Measurements from ENCODE around the gene RAP2A.

RAP2A gene

DNA sequence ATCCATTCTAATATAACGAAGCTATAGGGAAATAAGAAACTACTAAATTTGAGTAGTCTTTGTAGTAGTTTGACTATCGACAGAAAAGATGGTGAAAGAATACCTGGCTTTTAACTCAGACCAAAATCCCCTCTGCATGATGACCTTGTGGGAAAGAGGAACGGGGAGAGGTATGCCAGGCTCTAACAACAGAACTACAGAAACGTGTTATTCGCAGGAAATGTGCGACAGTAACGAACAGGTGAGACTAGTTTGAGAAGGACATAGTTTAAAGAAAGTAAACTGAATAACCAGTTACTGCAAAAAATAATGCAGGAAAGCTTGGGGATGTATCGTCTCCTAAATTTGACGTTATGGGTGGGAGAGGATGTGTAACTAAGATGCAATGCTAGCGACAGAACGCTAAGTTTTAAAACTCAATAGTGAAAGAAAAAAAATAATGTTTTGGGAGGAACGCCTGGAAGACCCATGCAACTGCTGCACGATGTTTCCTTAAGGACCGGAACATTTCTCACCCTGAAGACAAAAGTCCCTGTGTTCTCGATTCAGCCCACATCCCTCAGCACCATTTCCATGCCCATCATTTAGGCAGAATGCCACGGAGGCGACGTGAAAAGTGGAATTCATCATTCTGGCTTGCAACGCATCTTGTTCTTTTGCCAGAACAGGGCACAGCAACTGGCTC lies 1.6 kb upstream of the RAP2A start:
- Mint-ChIP-seq H3K4me3 (peak overlapping the region; percentile 97), H3K9me3 (no peaks in the 10 kb centered on the region), H3K27ac (peak overlapping the region; percentile 79), H3K27me3 (peaks cover 4% of the 10 kb centered on the region), H3K4me1 (ENCODE audit: low read depth) (peaks cover 33% of the 10 kb centered on the region), H3K36me3 (ENCODE audit: low read depth) (no peaks in the 10 kb centered on the region)

DNA sequence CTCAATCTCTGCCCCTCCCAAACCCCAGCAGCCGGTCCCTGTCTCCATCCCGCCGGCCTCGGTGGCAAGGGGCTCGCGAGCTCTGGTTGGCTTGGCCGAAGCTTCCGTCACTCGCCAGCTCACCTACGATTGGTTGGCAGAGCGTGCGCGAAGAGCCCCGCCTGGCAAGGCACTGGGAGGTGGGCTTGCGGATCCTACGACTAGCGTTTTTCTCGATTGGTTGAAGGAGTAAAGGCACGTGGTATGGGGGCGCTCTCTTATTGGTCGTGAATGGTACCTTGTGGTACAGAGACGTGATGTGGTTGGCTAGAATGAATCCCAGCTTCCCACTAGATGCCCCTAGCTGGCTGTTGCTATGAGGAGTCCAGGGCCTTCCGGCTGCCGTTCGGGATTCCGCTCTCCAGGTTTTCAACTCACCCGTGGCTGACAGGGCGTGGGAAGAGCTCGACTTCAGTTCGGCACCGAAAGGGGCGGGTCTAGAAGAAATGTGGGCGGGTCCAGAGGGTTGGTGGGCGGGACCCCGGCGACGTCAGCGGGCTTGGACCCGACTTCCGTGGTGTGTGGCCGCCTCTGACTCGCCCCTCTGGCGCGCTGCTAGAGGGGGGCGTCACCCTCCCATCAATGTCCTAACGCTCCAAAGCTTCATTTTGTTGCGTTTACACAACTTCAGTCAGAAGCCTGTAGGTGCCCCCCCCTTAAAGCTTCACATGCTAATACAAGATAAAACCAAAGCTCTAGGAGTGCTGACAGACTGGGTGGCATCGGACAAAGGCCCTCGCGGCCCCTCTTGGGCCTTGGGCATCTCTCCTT lies 847 bp upstream of the RAP2A start:
- Mint-ChIP-seq H3K27me3 (peaks cover 4% of the 10 kb centered on the region), H3K4me3 (peak overlapping the region; percentile 97), H3K27ac (peak overlapping the region; percentile 100), H3K9me3 (no peaks in the 10 kb centered on the region), H3K4me1 (ENCODE audit: low read depth) (peaks cover 33% of the 10 kb centered on the region), H3K36me3 (ENCODE audit: low read depth) (no peaks in the 10 kb centered on the region)

DNA sequence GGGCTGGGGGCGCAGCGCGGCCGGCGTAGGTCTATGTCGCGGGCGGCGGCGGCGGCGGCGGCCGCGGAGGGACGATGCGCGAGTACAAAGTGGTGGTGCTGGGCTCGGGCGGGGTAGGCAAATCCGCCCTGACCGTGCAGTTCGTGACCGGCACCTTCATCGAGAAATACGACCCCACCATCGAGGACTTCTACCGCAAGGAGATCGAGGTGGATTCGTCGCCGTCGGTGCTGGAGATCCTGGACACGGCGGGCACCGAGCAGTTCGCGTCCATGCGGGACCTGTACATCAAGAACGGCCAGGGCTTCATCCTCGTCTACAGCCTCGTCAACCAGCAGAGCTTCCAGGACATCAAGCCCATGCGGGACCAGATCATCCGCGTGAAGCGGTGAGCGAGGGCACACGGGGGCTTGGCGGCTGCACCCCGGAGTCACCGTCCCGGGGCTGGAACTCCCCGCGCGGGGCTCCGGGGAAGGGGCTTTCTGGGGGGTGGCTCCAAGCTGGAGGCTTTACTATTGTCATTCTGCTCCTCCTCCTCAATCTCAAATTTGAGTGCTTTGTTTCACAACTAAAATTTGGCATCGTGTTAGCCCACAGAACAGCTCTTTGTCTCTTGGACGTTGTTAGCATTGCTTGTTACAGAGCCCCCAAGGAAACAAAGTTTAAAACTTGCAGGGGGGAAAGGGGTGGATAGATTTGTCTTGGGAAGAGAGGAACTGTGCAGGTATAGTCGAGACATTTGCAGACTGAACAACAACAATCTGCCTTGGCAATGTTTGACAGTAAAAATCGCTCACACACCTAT lies 630 bp downstream of the RAP2A start:
- no peaks in the 10 kb centered on the region for H3K36me3 Mint-ChIP-seq (ENCODE audit: low read depth)
- H3K27ac Mint-ChIP-seq, result peak overlapping the region; percentile 78
- no peaks in the 10 kb centered on the region for H3K9me3 Mint-ChIP-seq
- H3K4me1 Mint-ChIP-seq (ENCODE audit: low read depth), result peaks cover 33% of the 10 kb centered on the region
- H3K27me3 Mint-ChIP-seq, result no peaks in the 10 kb centered on the region
- peak overlapping the region; percentile 96 for H3K4me3 Mint-ChIP-seq

DNA sequence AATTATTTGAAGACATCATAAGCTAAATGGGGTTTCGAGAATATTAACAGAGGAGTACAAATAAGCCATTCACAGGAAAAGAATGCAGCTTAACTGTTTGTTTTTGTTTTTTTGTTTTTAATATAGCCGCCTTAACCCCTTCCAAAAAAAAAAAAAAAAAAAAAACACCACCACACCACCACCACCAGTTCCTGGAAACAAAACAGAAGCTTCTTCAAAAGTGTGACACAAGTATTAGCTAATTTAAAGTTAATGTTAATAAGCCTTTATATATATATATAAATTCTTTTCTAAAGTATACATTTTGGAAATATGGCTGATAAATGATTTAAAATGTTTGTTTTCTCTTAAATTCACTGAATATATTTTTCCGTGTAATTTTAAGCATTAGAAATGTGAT lies 1.4 kb downstream of the RAP2A start:
- Mint-ChIP-seq H3K4me1 (ENCODE audit: low read depth) (peaks cover 33% of the 10 kb centered on the region), H3K27ac (peak overlapping the region; percentile 78), H3K27me3 (no peaks in the 10 kb centered on the region), H3K4me3 (peak overlapping the region; percentile 96), H3K9me3 (no peaks in the 10 kb centered on the region), H3K36me3 (ENCODE audit: low read depth) (no peaks in the 10 kb centered on the region)

DNA sequence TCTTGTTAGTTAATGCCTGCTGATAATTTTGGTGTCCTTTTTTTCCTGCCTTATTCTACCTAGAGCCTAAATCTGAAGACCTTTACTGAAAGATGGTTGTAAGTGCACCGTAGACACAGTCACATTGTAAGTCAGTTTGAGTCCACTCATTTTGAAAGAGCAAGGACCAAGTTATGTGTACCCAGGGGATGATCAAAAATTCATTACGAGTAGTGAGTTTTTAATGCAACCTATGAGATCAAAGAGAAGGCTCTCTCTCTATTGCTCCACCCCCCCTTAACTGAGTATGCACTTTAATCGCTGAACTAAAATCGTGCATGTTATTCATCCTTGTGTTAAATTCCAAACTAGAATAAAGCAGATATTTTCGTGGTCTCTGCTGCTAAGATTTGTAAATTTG lies 1.8 kb downstream of the RAP2A start:
- H3K9me3 Mint-ChIP-seq, result no peaks in the 10 kb centered on the region
- H3K27ac Mint-ChIP-seq, result peak overlapping the region; percentile 9
- H3K4me3 Mint-ChIP-seq, result peak overlapping the region; percentile 96
- no peaks in the 10 kb centered on the region for H3K27me3 Mint-ChIP-seq
- H3K4me1 Mint-ChIP-seq (ENCODE audit: low read depth), result peaks cover 33% of the 10 kb centered on the region
- H3K36me3 Mint-ChIP-seq (ENCODE audit: low read depth), result no peaks in the 10 kb centered on the region

DNA sequence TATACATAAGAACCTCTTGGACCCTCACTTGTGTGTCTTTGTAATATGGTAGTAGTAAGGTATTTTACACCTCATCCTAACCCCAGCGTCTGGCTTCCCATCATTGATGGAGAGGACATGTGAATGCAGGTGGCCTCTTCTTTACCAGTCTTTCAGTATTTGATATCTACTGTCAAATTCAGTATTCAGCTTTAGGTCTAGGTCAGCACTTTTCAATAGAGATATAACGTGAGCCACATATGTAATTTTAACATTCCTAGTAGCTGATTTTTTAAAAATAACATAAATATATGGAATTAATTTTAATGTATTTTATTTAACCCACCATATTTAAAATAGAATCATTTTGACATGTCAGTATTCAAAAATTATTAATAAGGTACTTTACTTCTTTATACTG lies 2.9 kb downstream of the RAP2A start:
- Mint-ChIP-seq H3K9me3 (no peaks in the 10 kb centered on the region), H3K4me1 (ENCODE audit: low read depth) (peaks cover 39% of the 10 kb centered on the region), H3K27ac (no peak overlapping the region), H3K36me3 (ENCODE audit: low read depth) (no peaks in the 10 kb centered on the region), H3K4me3 (no peak overlapping the region), H3K27me3 (no peaks in the 10 kb centered on the region)

DNA sequence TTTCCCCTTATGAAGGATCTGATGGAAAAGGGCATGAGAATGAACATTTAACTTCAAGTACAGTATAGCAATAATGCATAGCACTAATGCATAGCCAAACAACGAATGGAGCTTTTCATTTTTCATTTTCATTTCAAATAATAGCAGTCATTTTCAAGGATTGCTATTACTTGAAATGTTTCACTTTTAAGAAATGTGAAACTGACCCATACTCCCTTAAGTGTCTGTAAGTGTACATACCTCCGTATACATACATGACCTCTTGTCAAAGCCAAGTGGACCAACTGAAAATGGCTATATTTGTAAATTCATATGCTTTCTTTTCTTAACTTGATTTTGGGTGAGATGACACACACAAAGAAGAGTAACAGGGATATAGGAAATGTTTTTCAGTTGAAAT lies 3.8 kb downstream of the RAP2A start:
- Mint-ChIP-seq H3K4me3 (no peak overlapping the region), H3K27me3 (no peaks in the 10 kb centered on the region), H3K27ac (no peak overlapping the region), H3K36me3 (ENCODE audit: low read depth) (peaks cover 2% of the 10 kb centered on the region), H3K9me3 (no peaks in the 10 kb centered on the region), H3K4me1 (ENCODE audit: low read depth) (peaks cover 31% of the 10 kb centered on the region)

DNA sequence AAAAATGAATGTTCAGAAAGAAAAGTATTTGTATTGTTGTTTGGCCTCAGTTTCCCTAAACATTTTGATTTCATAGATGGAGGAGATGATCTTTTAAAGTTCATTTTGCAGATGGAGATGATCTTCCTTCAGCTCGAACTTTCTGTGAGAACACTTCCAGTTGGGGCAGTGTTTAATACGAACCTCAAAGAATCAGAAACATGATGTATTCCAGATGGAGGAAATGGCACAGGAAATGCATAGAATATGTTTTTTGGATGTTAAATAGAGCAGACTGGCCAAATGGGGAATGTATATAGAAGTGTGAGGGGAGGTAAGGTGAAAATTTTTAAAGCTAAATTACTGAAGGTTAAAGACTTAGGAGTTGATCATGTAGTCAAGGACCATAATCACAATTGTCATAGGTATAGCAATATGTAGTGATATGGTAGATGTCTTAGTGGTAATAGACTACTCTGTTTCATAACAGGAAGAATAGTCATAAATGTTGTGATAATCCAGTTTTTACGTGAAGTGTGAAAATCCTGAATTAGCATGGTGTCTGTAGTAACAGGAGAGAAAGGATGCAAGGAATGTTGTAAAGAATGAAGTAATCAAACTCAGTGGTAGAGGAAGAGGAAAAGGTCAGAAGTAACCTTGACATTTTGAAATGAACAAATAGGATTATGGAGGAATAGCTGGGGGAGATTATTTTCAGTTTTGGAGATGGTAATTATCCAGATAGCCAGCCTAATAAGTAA lies 5.1 kb downstream of the RAP2A start:
- Mint-ChIP-seq H3K4me3 (no peak overlapping the region), H3K4me1 (ENCODE audit: low read depth) (peaks cover 27% of the 10 kb centered on the region), H3K27ac (no peak overlapping the region), H3K27me3 (no peaks in the 10 kb centered on the region), H3K36me3 (ENCODE audit: low read depth) (peaks cover 3% of the 10 kb centered on the region), H3K9me3 (no peaks in the 10 kb centered on the region)

DNA sequence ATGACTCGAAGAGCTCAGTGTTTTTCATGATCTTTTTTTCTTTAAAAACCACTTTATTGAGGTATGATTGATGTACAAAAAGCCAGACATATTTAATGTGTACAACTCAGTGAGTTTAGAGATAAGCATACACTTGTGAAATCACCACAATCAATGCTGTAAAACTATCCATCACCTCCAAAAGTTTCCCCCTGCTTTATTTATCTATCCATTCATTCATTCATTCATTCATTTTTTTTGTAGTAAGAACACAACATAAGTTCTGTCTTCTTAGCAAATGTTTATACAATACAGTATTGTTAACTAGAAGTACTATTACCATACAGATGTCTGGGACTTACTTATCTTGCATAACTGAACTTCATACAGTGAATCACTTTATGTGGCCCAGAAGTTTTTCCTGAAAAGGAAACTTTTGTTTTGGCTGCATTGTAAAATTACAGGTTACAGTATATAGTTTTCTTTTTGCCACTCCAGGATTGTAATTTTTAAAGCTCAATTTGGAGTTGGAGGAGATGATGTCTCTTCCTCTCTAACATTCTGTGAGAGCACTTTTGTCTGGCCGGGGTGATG lies 6.7 kb downstream of the RAP2A start:
- Mint-ChIP-seq H3K4me1 (ENCODE audit: low read depth) (peaks cover 18% of the 10 kb centered on the region), H3K9me3 (no peaks in the 10 kb centered on the region), H3K27me3 (no peaks in the 10 kb centered on the region), H3K36me3 (ENCODE audit: low read depth) (peaks cover 7% of the 10 kb centered on the region), H3K27ac (no peak overlapping the region), H3K4me3 (no peak overlapping the region)

DNA sequence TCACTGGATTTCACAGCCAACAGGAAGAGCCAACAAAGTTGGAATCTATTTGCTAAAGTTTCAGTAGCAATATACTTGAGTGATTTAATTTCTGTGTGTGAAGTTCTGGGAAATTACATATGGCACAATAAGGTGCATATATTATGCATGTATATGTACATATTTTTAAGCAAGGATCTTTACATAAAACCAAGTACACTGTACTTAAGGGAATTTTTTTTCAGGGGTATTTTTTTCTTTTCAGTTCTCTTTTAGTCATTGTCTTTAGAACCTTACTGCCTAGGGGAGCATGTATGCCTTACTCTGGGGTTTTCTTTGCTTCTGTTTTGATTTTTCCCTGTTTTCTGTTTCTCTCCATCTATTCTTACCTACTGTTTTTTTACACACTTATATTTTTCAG lies 7.4 kb downstream of the RAP2A start:
- H3K9me3 Mint-ChIP-seq, result no peaks in the 10 kb centered on the region
- H3K27ac Mint-ChIP-seq, result no peak overlapping the region
- no peaks in the 10 kb centered on the region for H3K27me3 Mint-ChIP-seq
- H3K36me3 Mint-ChIP-seq (ENCODE audit: low read depth), result peaks cover 13% of the 10 kb centered on the region
- H3K4me1 Mint-ChIP-seq (ENCODE audit: low read depth), result peaks cover 11% of the 10 kb centered on the region
- no peak overlapping the region for H3K4me3 Mint-ChIP-seq

DNA sequence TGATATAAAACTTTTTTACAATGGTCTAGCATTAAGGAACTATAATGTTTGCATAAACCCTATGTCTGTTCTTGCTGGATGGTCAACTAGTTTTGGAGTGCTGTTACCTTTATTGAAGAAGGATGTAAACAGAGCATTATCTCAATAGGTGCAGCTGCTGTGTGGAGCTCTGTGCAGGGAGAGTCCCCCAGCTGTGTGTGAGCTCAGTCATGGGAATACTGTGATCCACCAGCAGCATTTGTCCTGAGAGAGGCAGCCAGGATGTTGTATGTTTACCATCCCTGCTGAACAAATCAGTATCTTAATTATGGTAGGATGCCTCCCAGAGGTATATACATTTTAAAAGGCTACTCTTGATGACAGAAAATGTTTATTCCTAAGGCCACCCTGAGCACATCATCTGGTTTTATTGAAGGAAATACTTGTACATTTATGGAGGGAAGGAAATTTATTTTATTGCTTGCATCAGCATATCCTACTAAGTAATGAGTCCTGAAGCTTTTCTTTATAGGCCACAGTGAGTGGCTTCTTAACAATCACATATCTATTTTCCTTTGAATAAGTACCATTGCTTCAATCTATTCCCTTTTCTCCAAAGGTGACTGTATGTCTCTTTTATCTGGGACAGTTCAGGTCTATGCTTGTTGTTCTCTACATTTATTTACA lies 11.7 kb downstream of the RAP2A start:
- H3K4me1 Mint-ChIP-seq (ENCODE audit: low read depth), result peaks cover 6% of the 10 kb centered on the region
- H3K27me3 Mint-ChIP-seq, result no peaks in the 10 kb centered on the region
- peaks cover 21% of the 10 kb centered on the region for H3K36me3 Mint-ChIP-seq (ENCODE audit: low read depth)
- H3K9me3 Mint-ChIP-seq, result no peaks in the 10 kb centered on the region
- no peak overlapping the region for H3K27ac Mint-ChIP-seq
- no peak overlapping the region for H3K4me3 Mint-ChIP-seq

DNA sequence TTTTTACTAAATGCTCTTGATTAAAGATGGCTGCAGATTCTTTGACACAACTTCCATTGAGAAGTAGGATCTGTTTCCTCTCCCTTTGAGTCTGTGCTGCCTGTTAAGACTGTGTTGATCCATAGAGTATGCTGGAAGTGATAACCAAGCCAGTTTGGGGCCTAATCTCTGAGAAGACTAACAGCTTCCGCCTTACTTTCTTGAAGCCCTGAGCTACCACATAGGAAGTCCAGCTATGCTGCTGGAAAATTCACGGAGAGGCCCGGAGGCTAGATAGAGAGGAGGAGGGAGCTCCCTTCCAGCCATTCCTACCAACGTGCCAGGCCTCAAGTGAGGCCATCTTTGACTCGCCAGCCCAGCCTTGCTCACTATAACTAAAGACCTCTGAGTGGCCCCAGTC lies 12.5 kb downstream of the RAP2A start:
- no peak overlapping the region for H3K27ac Mint-ChIP-seq

DNA sequence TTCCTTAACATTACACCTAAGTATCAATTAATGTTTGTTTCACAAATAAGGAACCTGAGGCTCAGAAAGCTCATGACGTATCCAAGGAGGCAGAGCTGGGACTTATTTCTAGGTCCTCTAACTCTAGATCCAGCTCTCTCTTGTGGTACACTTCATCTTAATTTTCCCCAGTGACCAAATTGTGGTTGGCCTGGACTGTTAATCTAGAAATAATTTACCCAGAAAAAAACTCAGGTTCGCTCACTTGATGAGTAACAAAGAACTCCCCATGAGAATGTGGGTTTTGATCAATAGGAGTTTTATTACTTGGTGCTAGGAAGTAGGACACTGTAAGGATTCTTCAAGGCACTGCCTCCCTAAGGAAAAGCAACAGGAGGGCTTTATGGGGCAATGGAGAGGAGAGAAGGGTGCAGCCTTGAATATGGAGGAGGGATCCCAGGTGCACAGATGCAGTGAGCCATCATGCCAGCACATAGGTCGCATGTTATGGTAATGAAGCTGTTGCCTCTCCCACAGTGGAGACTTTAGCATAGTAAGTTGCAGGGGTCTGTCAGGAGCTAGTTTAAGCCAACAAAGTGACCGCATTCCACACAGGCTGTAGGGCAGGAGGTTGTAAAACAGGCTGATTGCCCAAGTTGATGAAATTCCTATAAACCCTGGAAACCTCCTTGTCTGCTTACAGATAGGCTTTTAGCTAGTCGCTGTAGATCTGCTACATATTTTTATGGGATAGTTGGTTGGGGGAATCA lies 14.7 kb downstream of the RAP2A start:
- Mint-ChIP-seq H3K4me1 (ENCODE audit: low read depth) (no peaks in the 10 kb centered on the region), H3K27me3 (no peaks in the 10 kb centered on the region), H3K27ac (no peak overlapping the region), H3K9me3 (peaks cover 6% of the 10 kb centered on the region), H3K4me3 (no peak overlapping the region), H3K36me3 (ENCODE audit: low read depth) (peaks cover 38% of the 10 kb centered on the region)

More for the DNA sequence above, 12.5 kb downstream of the RAP2A start:
- H3K4me3 Mint-ChIP-seq, result no peak overlapping the region
- peaks cover 3% of the 10 kb centered on the region for H3K4me1 Mint-ChIP-seq (ENCODE audit: low read depth)
- no peaks in the 10 kb centered on the region for H3K9me3 Mint-ChIP-seq
- H3K36me3 Mint-ChIP-seq (ENCODE audit: low read depth), result peaks cover 22% of the 10 kb centered on the region
- H3K27me3 Mint-ChIP-seq, result no peaks in the 10 kb centered on the region
